ENCODE results near the gene KCNH6.

The KCNH6 gene

GRCh38 chr17:63519116-63519881 is 3.9 kb upstream of the KCNH6 start:
- Histone ChIP-seq H3K27ac (ENCODE audit: low read length) (no peak overlapping the region), H3K79me2 (ENCODE audit: insufficient read depth, low read length) (no peaks in the 10 kb centered on the region), H4K20me1 (ENCODE audit: insufficient read depth, low read length) (peaks cover 23% of the 10 kb centered on the region), H3K9ac (ENCODE audit: low read depth, low read length) (no peak overlapping the region), H3K4me2 (ENCODE audit: insufficient read depth, low read length) (no peak overlapping the region), H3K27me3 (ENCODE audit: insufficient read depth, low read length, poor library complexity) (peaks cover 4% of the 10 kb centered on the region), H3K4me1 (ENCODE audit: insufficient read depth, low read length) (peaks cover 8% of the 10 kb centered on the region), H3K4me3 (ENCODE audit: low read depth in 1 of 2, low read length in 2 of 2) (no peak overlapping the region), H2AFZ (ENCODE audit: low read depth, low read length) (no peak overlapping the region), H3K9me3 (ENCODE audit: insufficient read depth, low read length, severe bottlenecking) (no peaks in the 10 kb centered on the region), H3K36me3 (ENCODE audit: insufficient read depth, low read length) (no peaks in the 10 kb centered on the region)
- ATAC-seq (ENCODE audit: insufficient read depth, low read depth) (no peak), DNase-seq (no peak)
- no peak for TF ChIP-seq CTCF (IDR thresholded peaks at IDR 0.05; ENCODE audit: borderline replicate concordance, extremely low read depth, low read length, poor library complexity, severe bottlenecking)
- TF ChIP-seq EZH2 (IDR thresholded peaks at IDR 0.05; ENCODE audit: borderline replicate concordance, low read depth, low read length, severe bottlenecking), result no peak

GRCh38 chr17:63519972-63520882 is 2.9 kb upstream of the KCNH6 start:
- TF ChIP-seq CTCF (IDR thresholded peaks at IDR 0.05; ENCODE audit: borderline replicate concordance, extremely low read depth, low read length, poor library complexity, severe bottlenecking), result no peak
- TF ChIP-seq EZH2 (IDR thresholded peaks at IDR 0.05; ENCODE audit: borderline replicate concordance, low read depth, low read length, severe bottlenecking), result no peak
- H3K9ac ChIP-seq (ENCODE audit: low read depth, low read length), result no peak overlapping the region
- H3K9me3 ChIP-seq (ENCODE audit: insufficient read depth, low read length, severe bottlenecking), result no peaks in the 10 kb centered on the region
- peaks cover 6% of the 10 kb centered on the region for H3K27me3 ChIP-seq (ENCODE audit: insufficient read depth, low read length, poor library complexity)
- H3K27ac ChIP-seq (ENCODE audit: low read length), result no peak overlapping the region
- DNase-seq, result no peak
- peaks cover 8% of the 10 kb centered on the region for H3K4me1 ChIP-seq (ENCODE audit: insufficient read depth, low read length)
- H3K4me3 ChIP-seq (ENCODE audit: low read depth in 1 of 2, low read length in 2 of 2), result no peak overlapping the region
- H3K79me2 ChIP-seq (ENCODE audit: insufficient read depth, low read length), result no peaks in the 10 kb centered on the region
- H3K4me2 ChIP-seq (ENCODE audit: insufficient read depth, low read length), result no peak overlapping the region
- H4K20me1 ChIP-seq (ENCODE audit: insufficient read depth, low read length), result peaks cover 26% of the 10 kb centered on the region
- no peaks in the 10 kb centered on the region for H3K36me3 ChIP-seq (ENCODE audit: insufficient read depth, low read length)
- no peak overlapping the region for H2AFZ ChIP-seq (ENCODE audit: low read depth, low read length)
- no peak for ATAC-seq (ENCODE audit: insufficient read depth, low read depth)

GRCh38 chr17:63524051-63524450 is 893 bp downstream of the KCNH6 start:
- Histone ChIP-seq H2AFZ (ENCODE audit: low read depth, low read length) (no peak overlapping the region), H3K4me3 (ENCODE audit: low read depth in 1 of 2, low read length in 2 of 2) (no peak overlapping the region), H4K20me1 (ENCODE audit: insufficient read depth, low read length) (peaks cover 23% of the 10 kb centered on the region), H3K4me2 (ENCODE audit: insufficient read depth, low read length) (no peak overlapping the region), H3K9ac (ENCODE audit: low read depth, low read length) (no peak overlapping the region), H3K27ac (ENCODE audit: low read length) (no peak overlapping the region), H3K4me1 (ENCODE audit: insufficient read depth, low read length) (peaks cover 8% of the 10 kb centered on the region), H3K36me3 (ENCODE audit: insufficient read depth, low read length) (no peaks in the 10 kb centered on the region), H3K9me3 (ENCODE audit: insufficient read depth, low read length, severe bottlenecking) (no peaks in the 10 kb centered on the region), H3K27me3 (ENCODE audit: insufficient read depth, low read length, poor library complexity) (peaks cover 21% of the 10 kb centered on the region), H3K79me2 (ENCODE audit: insufficient read depth, low read length) (no peaks in the 10 kb centered on the region)
- ATAC-seq (ENCODE audit: insufficient read depth, low read depth), result no peak
- DNase-seq, result no peak
- TF ChIP-seq EZH2 (IDR thresholded peaks at IDR 0.05; ENCODE audit: borderline replicate concordance, low read depth, low read length, severe bottlenecking), result no peak
- TF ChIP-seq CTCF (IDR thresholded peaks at IDR 0.05; ENCODE audit: borderline replicate concordance, extremely low read depth, low read length, poor library complexity, severe bottlenecking), result no peak

All from DND-41 (cell line).